AG09319 (cell line): ENCODE results near the gene MBTPS2.

Experiments
- DNase-seq: peaks from one replicate; pipeline ENCODE4 v3.0.0-alpha.2; 2010; ENCODE audit warnings: low read depth; ENCODE audit errors: extremely low read depth
- CTCF ChIP-seq: IDR thresholded peaks from 2 replicates; pipeline ENCODE4 v1.5.1; 2011; ENCODE audit warnings: low read depth, mild to moderate bottlenecking, inconsistent platforms, low read length, moderate library complexity

MBTPS2 gene

DNA sequence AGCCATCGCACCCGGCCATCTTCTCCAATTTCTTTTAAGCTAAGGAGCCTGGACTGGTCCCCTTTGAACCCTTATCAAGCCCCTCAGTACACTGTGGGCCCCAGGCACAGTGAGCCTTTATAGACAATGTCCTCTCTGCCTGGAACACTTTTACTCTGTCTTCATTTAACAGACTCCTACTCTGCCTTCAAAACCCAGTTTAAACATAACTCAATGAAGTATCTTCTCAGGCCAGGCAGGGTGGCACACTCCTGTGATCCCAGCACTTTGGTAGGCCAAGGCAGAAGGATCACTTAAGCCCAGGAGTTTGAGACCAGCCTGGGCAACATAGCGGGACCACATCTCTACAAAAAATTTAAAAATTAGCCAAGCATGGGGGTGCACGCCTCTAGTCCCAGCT lies 73.6 kb downstream of the MBTPS2 start:
- no peak for TF ChIP-seq CTCF

GRCh38 chrX:21926116-21926515 lies 86.7 kb downstream of the MBTPS2 start:
- DNase-seq = no peak
- no peak for TF ChIP-seq CTCF

More for the DNA sequence above, 73.6 kb downstream of the MBTPS2 start:
- no peak for DNase-seq

DNA sequence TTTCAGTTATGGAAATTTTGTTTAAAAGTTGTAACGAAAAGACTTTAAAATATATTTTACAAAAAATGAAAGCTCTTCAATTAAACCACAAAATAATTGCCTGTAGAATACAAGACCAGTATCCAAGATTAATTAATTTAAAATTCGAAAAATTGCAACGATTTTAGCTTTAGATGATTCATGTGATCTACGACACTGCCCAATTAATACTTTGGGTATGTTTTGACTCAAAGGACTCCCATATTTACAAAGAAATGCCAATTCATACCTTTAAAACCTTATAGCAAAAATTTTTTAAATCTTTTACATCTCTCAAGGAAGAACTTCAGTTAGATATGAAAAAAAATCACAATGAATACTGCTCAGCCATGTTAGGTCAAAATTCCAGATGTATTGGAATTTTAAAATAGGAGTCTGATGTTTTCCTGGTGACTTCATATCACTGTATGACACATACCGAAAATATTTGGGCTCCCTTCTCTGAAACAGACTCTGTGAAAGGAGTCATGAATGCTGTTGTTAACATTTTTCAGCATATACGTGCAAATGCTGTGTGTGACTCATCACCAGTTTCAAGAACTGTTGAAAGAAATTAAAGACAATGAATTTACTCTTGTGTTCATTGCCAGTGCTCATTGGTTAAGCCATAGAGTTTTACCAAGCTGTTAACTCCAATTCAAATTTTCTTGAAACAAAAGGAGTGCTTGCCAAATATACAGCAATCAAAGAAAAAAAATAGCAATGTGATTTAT lies 87.3 kb downstream of the MBTPS2 start:
- TF ChIP-seq CTCF = no peak
- peak; percentile 83 for DNase-seq

DNA sequence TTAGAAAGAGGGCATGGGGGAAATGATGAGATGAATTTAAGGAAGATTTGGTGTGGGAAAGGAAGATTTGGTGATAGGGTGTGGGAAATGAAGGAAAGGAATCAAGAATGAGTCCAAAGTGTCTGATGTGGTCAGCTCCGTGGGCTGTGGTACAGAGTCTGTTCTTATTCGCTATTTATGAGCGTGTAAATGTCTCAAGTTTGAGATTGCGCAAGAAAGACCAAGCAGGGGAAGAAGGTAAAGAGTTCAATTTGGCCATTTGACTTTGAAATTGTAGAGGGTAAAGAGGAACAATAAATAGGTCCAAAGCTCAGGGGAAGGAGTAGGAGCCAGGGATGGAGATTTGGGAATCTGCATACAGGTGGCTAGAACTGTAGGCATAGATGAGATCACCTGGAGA lies 89.8 kb downstream of the MBTPS2 start:
- TF ChIP-seq CTCF = no peak
- DNase-seq = no peak

GRCh38 chrX:21930986-21931385 lies 91.6 kb downstream of the MBTPS2 start:
- no peak for TF ChIP-seq CTCF
- no peak for DNase-seq

DNA sequence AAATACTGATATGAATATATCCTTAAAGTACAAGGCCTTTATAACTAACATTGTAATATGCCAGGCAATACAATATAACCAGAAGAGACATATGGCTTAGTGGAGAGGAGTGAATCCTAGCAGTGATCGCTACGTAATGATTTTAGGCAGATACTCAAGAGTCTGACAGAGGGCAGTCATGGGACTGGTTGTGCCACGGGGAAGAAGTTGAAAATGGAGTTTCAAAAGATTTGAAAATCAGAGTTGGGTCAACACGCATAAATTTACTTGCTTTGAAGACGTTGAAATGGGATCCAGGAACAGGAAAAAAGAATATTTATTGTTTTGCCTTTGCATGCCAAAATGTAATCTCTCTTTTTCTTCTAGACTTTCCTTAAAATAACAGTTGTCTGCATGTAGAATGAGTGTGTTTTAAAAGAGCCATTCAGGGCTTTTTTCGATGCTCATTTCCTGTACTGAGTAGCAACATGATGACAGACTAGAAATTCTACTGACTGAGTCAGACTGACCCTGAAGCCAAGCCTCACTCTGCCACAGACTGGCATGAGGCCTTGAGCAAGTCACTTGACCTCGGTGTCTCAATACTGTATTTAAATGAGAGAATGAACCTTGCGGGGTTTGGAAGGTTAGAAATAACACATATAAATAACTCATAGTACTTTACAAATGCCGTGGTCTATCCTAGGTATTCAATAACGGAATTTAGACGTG lies 93.0 kb downstream of the MBTPS2 start:
- peak; percentile 57 for DNase-seq
- no peak for TF ChIP-seq CTCF

DNA sequence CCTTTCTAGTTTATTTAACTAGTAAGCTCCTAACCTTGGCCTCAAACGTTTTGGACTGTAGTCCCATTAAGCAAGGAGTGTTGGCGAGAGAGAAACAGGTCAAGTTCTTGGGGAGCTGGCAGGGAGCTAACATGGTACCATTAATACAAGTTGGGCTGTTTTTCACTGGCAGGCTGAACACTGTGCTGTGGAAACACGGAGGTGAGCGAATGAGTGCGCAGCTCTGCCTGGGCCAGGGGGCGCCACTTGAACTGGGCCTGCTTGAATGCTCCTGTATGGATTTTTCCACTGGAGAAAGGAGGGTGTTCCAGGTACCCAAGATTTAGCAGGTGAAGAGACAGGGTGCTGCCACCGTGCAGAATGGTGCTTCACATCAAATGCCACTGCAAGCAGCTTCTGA lies 93.7 kb downstream of the MBTPS2 start:
- DNase-seq = no peak
- no peak for TF ChIP-seq CTCF
